UCSD-AML1 (cell line): ENCODE measurements around the gene CTU2.

Source experiments
- DNase-seq: peaks from one replicate; lab custom pipeline; 2025; ENCODE audit not compliant: unreplicated experiment; lab: John Stamatoyannopoulos, UW

The CTU2 gene

GRCh38 chr16:88713054-88713453 lies 6.8 kb downstream of the CTU2 start:
- no peak for DNase-seq

- no peak for DNase-seq
Measured at GRCh38 chr16:88713568-88714419, 7.5 kb downstream of the CTU2 start.

DNA sequence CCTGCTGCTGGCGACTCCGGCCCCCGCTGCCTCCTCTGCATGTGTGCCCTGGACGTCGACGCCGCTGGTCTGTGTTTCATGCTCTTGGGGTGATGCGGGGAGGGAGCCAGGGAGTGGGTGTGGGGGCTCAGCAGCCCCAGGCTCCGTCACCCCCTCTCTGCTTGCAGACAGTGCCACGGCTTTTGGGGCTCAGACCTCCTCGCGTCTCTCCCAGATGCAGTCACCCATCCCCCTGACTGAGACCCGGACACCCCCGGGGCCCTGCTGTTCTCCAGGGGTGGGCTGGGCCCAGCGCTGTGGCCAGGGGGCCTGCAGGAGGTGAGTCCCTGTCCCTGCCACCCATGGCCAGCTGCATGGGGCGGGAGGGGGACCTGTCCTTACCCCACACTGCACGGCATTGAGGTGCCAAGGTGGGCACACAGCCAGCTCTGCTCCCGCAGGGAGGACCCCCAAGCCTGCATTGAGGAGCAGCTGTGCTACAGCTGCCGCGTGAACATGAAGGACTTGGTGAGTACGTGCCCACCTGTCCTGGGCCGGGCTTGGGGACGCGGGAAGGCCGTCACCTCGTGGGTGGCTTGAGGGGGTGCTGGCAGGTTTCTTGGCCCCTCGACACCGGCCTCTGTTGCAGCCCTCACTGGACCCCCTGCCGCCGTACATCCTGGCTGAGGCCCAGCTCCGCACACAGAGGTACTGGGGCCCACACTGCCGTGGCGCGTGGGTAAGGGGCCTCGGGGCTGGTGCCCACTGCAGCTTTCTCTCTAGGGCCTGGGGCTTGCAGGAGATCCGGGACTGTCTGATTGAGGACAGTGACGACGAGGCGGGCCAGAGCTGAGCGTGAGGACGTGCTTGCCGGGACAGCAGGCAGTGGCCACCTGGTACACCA lies 8.4 kb downstream of the CTU2 start:
- no peak for DNase-seq

- DNase-seq: no peak
Measured at GRCh38 chr16:88715312-88716190, 9.2 kb downstream of the CTU2 start.

GRCh38 chr16:88716201-88716600 lies 9.9 kb downstream of the CTU2 start:
- no peak for DNase-seq

- DNase-seq: no peak
Measured at GRCh38 chr16:88716601-88717001, 10.3 kb downstream of the CTU2 start.

DNA sequence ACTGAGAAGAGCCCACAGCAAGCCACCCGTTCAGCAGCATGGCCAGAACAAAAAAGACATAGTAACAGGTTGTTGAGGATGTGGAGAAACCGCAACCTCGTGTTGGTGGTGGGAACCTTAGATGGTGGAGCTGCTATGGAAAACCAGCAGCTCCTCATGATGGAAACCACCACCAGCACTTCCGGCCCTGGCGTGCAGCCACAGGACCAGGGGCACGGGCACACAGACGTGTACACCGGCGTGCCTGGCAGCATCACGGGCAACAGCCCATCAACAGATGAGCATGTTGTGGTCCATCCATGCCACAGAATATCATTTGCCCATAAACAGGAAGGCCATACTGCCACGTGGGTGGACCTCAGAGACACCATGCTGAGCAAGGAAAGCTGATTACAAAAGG lies 11.9 kb downstream of the CTU2 start:
- no peak for DNase-seq

DNA sequence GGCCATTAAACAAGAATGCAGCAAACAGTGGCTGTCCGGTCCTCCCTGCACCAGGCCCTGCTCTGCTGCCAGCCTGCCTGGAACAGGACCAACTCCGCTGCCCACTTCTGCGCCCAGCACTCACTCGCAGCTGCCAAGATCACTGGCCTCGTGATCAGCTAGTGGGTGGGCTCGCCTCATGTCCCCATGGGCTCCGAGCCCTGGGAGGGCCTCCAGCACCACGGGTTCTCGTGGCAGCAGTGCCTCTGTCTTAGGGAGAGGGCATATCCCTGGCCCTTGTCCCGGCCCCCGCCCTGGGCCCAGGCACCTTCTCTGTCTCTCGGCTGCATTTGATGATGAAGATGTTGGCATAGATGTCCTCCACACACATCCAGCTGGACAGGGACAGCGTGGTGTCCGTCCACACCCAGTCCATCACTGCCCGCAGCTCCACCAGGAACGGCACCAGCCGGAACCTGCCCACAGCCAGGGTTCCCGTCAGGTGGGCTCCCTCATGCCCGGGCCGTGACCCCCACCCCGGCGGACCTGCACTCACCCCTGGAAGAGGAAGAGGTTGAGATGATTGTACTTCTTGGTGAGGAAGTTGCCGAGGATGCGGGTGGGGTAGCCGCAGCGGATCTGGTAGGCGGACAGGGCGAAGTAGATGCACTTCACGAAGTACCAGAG lies 13.1 kb downstream of the CTU2 start:
- no peak for DNase-seq

GRCh38 chr16:88719933-88720296 lies 13.6 kb downstream of the CTU2 start:
- no peak for DNase-seq

DNA sequence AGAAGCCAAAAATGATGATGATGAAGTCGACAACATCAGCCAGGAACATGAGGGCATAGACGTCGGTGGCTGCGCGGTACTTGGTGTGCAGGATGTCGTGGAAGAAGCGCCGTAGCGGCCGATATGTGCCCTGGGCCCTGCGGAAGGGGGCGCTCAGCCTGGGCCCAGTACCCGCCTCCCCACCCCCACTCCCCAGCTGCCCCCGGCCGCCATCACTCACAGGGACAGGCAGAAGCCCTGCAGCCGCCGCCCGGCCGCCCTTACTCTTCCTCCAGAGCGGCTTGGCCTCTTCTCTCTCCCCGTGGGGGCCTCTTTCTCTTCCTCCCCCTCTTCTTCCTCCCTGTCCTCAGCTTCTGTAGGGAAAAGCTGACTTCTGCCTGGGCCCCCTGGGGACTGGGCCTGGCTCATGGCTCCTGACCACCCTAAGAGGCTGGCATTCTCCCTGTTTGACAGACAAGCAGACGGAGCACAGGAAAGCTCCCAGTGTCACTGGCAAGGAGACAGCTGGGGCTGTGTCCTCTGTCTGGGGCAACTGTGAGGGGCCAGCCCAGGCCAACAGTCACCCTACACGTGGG lies 14.2 kb downstream of the CTU2 start:
- DNase-seq: no peak

- DNase-seq: no peak
Measured at GRCh38 chr16:88721236-88721635, 14.9 kb downstream of the CTU2 start.

- no peak for DNase-seq
Measured at GRCh38 chr16:88721815-88722755, 15.8 kb downstream of the CTU2 start.

GRCh38 chr16:88722784-88723506 lies 16.6 kb downstream of the CTU2 start:
- DNase-seq: no peak

- no peak for DNase-seq
Measured at GRCh38 chr16:88723507-88723887, 17.2 kb downstream of the CTU2 start.

- DNase-seq: no peak
Measured at GRCh38 chr16:88723911-88724310, 17.6 kb downstream of the CTU2 start.

GRCh38 chr16:88724855-88725555 lies 18.7 kb downstream of the CTU2 start:
- no peak for DNase-seq

DNA sequence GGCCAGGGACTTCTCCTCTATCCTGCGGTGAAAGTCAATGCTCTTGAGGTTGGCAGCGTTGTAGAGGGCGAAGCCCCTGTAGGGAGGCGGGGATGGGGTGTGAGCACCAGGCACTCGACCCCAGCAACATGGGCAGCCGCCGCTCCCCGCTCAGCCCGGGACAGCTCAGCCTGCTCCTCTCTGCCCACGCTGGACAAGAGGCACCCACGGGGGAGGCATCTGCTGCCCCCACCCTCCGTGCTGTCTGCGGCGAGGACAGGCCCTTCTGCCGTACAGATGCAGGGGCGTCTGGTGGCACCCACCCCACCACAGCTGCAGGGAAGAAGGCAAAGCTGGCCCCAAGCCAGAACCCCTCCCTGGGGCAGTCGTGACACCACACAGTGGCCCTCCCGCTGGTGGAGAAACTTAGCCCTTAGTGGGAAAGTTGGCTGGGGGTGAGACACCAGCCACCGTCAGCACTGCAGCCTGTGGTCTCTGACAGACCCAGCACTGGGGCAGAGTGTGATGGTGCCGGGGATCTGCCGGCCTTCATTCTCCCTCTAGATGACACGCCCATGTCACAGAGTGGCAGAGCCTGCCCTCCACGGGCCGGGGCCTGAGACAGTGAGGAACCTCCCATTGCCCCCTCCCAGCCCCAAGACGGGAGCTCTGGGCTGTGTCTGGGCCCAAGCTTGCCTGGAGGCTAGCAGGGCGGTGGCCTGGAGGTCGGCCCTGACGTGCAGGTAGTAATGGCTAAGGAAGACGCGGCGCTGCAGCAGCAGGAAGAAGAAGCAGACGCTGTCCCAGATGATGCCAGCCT lies 19.5 kb downstream of the CTU2 start:
- no peak for DNase-seq
